Activated T-cell treated with anti-CD3 and anti-CD28 coated beads, Interleukin-2, amount 50 U/mL, for 72 hours (primary cell): Measurements from ENCODE around the gene CILP. TPM values are rescaled to one million over a fixed set of nuclear protein-coding genes. Genes with fewer than 3 reads are reported as not detected.

Experiments used
- ATAC-seq, 2 donors: fragments of 150-1000 bp; cut with Tn5 transposase; replicated peaks in 1 of 2; 2 replicates each; pipeline ENCODE4 v1.10.0; 2021; ENCODE audit warnings: moderate library complexity in 2 of 2, mild to moderate bottlenecking in 1 of 2
- DNase-seq, 2 donors: peaks; one replicate each; pipeline ENCODE4 v3.0.0; 2021 to 2022; ENCODE audit warnings: mixed read lengths in 1 of 2
- H3K27ac Mint-ChIP-seq: one replicate; pipeline ENCODE4 v1.8.0; 2022; ENCODE audit warnings: mild to moderate bottlenecking, moderate library complexity, mixed read lengths
- H3K27me3 Mint-ChIP-seq: one replicate; pipeline ENCODE4 v1.8.0; 2022; ENCODE audit warnings: low read depth, mixed read lengths
- H3K36me3 Mint-ChIP-seq, 2 donors: one replicate each; pipeline ENCODE4 v1.8.0; 2022; ENCODE audit warnings: mixed read lengths in 2 of 2, mild to moderate bottlenecking in 1 of 2; ENCODE audit not compliant: insufficient read depth in 2 of 2
- H3K4me1 Mint-ChIP-seq: one replicate; pipeline ENCODE4 v1.8.0; 2022; ENCODE audit warnings: low read depth, mixed read lengths
- H3K4me3 Mint-ChIP-seq, 2 donors: one replicate each; pipeline ENCODE4 v1.8.0; 2022; ENCODE audit warnings: mild to moderate bottlenecking in 2 of 2, mixed read lengths in 2 of 2, moderate library complexity in 2 of 2
- H3K9me3 Mint-ChIP-seq, 2 donors: one replicate each; pipeline ENCODE4 v1.8.0; 2022; ENCODE audit warnings: mixed read lengths in 2 of 2
- total RNA-seq, 2 donors: library from RNA; stranded (reverse); gene quantifications; one replicate each; pipeline ENCODE4 v1.2.3, GENCODE V29; 2022

CILP gene
- total RNA-seq, 2 donors from 2014 or later = 0.05 TPM; not detected in 1

DNA sequence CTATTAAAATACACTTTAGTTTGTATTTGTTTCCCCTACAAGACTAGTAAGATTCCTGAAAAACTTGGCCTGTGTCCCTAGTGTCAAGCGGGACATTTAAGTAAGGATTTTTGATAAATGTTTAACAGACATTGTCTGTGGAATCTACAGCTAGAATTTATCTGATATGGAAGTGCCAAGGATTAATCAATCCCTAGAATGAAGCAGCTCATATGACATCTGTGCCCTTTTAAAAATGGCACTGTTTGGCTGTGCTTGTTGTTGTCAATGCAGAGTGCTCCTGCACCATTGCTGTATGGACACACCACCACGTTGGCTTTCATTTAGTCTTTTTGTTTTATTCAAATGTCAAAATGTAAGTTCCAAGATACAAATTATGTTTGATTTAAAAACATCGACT lies 63.4 kb downstream of the CILP start:
- Mint-ChIP-seq H3K4me1 (no peaks in the 10 kb centered on the region), H3K27ac (no peak overlapping the region), H3K4me3 (no peak overlapping the region)

DNA sequence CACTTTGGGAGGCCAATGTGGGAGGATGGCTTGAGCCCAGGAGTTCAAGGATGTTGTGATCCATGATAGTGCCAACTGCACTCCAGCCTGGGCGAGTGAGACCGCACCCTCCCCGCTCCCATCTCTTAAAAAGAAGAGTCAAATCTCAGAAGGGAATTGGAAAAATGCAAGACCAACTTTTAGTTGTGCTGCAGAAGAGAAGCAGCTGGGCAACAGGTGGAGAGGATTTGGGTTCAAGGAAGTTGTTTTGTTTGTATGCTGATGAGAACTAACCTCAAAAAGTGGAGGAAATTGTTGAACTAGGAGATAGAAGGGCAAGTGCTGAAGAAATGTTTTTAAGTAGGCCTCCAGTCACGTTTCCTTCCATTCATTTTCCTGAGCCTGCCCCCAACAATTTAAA lies 64.8 kb downstream of the CILP start:
- Mint-ChIP-seq H3K4me3 (no peak overlapping the region), H3K27ac (no peak overlapping the region), H3K36me3 (peaks cover 0 to 3% of the 10 kb centered on the region in 2 donors), H3K9me3 (no peaks in the 10 kb centered on the region), H3K27me3 (no peaks in the 10 kb centered on the region), H3K4me1 (no peaks in the 10 kb centered on the region)
- no peak for DNase-seq
- no peak for ATAC-seq

More for the DNA sequence above, 63.4 kb downstream of the CILP start:
- DNase-seq (no peak), ATAC-seq (no peak)
- no peaks in the 10 kb centered on the region for H3K9me3 Mint-ChIP-seq
- H3K27me3 Mint-ChIP-seq = no peaks in the 10 kb centered on the region
- peaks cover 2 to 7% of the 10 kb centered on the region in 2 donors for H3K36me3 Mint-ChIP-seq

Other genes with a start within 250 kb of the CILP start
- 10 to 100 TPM; 52.2 to 57.9 TPM for gene SPG21, start 221.6 kb downstream of the CILP start, total RNA-seq
- gene MTFMT, start 181.8 kb downstream of the CILP start, total RNA-seq = 10 to 100 TPM; 12.9 to 18.2 TPM
- gene SLC51B, start 166.1 kb downstream of the CILP start, total RNA-seq = not detected
- gene RASL12, start 143.5 kb downstream of the CILP start, total RNA-seq = not detected
- gene KBTBD13, start 134.7 kb downstream of the CILP start, total RNA-seq = not detected
- gene UBAP1L, start 96.3 kb downstream of the CILP start, total RNA-seq = 1 to 10 TPM; 5.2 to 6.3 TPM
- gene PDCD7, start 77.7 kb downstream of the CILP start, total RNA-seq = 10 to 100 TPM; 47.4 to 49.0 TPM
- gene CLPX, start 26.1 kb downstream of the CILP start, total RNA-seq = 10 to 100 TPM; 61.9 to 64.5 TPM
- gene PARP16, start 75.4 kb upstream of the CILP start, total RNA-seq = 10 to 100 TPM; 25.4 to 31.9 TPM
- not detected for gene RNU5A-1, start 84.6 kb upstream of the CILP start, total RNA-seq
- not detected for gene RNU5B-1, start 93.2 kb upstream of the CILP start, total RNA-seq
- not detected for gene IGDCC3, start 166.5 kb upstream of the CILP start, total RNA-seq
- under 1 TPM; 0.12 to 0.56 TPM for gene IGDCC4, start 211.5 kb upstream of the CILP start, total RNA-seq